Osteoblast (primary cell): ENCODE results near the gene CNKSR3. TPM values are rescaled to one million over a fixed set of nuclear protein-coding genes. Genes with fewer than 3 reads are reported as not detected.

Experiments used
- DNase-seq: peaks from one replicate; pipeline ENCODE4 v3.0.0; 2011; ENCODE audit warnings: low spot score, mixed read lengths; ENCODE audit not compliant: insufficient read length; ENCODE audit errors: missing footprints
- H2AFZ ChIP-seq: 2 replicates; pipeline ENCODE4 v1.6.0; 2011; ENCODE audit warnings: mild to moderate bottlenecking, low read length
- H3K27ac ChIP-seq: 2 replicates; pipeline ENCODE4 v1.5.1; 2011; ENCODE audit warnings: mild to moderate bottlenecking, low read depth, low read length, moderate library complexity
- H3K27me3 ChIP-seq: 2 replicates; pipeline ENCODE4 v1.6.0; 2012; ENCODE audit warnings: mild to moderate bottlenecking, control low read depth, inconsistent platforms, low read length, moderate library complexity; ENCODE audit not compliant: insufficient read depth
- H3K36me3 ChIP-seq: 2 replicates; pipeline ENCODE4 v1.5.1; 2011; ENCODE audit warnings: mild to moderate bottlenecking, low read length, control low read depth, moderate library complexity; ENCODE audit not compliant: insufficient read depth
- H3K4me1 ChIP-seq: 2 replicates; pipeline ENCODE4 v1.5.1; 2011; ENCODE audit warnings: mild to moderate bottlenecking, low read length, control low read depth, moderate library complexity; ENCODE audit not compliant: insufficient read depth
- H3K4me2 ChIP-seq: 2 replicates; pipeline ENCODE4 v1.6.0; 2011; ENCODE audit warnings: mild to moderate bottlenecking, low read length; ENCODE audit not compliant: insufficient read depth
- H3K4me3 ChIP-seq: fragments of 200-600 bp; sonication (generic); 3 replicates; pipeline ENCODE4 v1.5.1; 2012; ENCODE audit warnings: mild to moderate bottlenecking, low read length, inconsistent platforms; ENCODE audit not compliant: insufficient read depth
- H3K79me2 ChIP-seq: 2 replicates; pipeline ENCODE4 v1.6.0; 2012; ENCODE audit warnings: mild to moderate bottlenecking, low read length, control low read depth, inconsistent platforms; ENCODE audit not compliant: insufficient read depth
- H3K9me3 ChIP-seq: 2 replicates; pipeline ENCODE4 v1.5.1; 2011; ENCODE audit warnings: low read depth, low read length, control low read depth
- H4K20me1 ChIP-seq: 2 replicates; pipeline ENCODE4 v1.6.0; 2012; ENCODE audit warnings: mild to moderate bottlenecking, low read length, control low read depth; ENCODE audit not compliant: insufficient read depth
- CTCF ChIP-seq: IDR thresholded peaks from 2 replicates; pipeline ENCODE4 v1.5.1; 2011; ENCODE audit warnings: mild to moderate bottlenecking, low read depth, low read length, moderate library complexity; ENCODE audit errors: extremely low read depth
- total RNA-seq: library from RNA; depleted of rRNA; stranded (reverse); fragments of >200 nt; gene quantifications from 2 replicates; pipeline ENCODE4 v1.2.3, GENCODE V29; 2012

CNKSR3 gene
- total RNA-seq, 1 donor: 5.4 TPM

GRCh38 chr6:154491567-154492470 is 18.7 kb downstream of the CNKSR3 start:
- Histone ChIP-seq H4K20me1 (no peaks in the 10 kb centered on the region), H3K4me1 (peaks cover 33% of the 10 kb centered on the region), H3K27ac (peak overlapping the region; percentile 49), H3K4me3 (peak overlapping the region; percentile 22), H3K27me3 (no peaks in the 10 kb centered on the region), H3K4me2 (peak overlapping the region; percentile 47), H3K9me3 (no peaks in the 10 kb centered on the region), H2AFZ (no peak overlapping the region), H3K79me2 (peaks cover 17% of the 10 kb centered on the region), H3K36me3 (no peaks in the 10 kb centered on the region)
- TF ChIP-seq CTCF: no peak
- DNase-seq: peak; percentile 88

GRCh38 chr6:154489822-154490221 is 20.7 kb downstream of the CNKSR3 start:
- Histone ChIP-seq H3K4me3 (no peak overlapping the region), H3K9me3 (no peaks in the 10 kb centered on the region), H4K20me1 (no peaks in the 10 kb centered on the region), H3K36me3 (no peaks in the 10 kb centered on the region), H3K4me2 (no peak overlapping the region), H3K27me3 (no peaks in the 10 kb centered on the region), H3K4me1 (peaks cover 39% of the 10 kb centered on the region), H3K27ac (no peak overlapping the region), H2AFZ (no peak overlapping the region), H3K79me2 (peaks cover 15% of the 10 kb centered on the region)
- no peak for TF ChIP-seq CTCF
- DNase-seq: no peak

GRCh38 chr6:154488802-154489437 is 21.6 kb downstream of the CNKSR3 start:
- peak overlapping the region; percentile 10 for H3K4me3 ChIP-seq
- peak overlapping the region; percentile 53 for H3K4me2 ChIP-seq
- no peak for TF ChIP-seq CTCF
- no peaks in the 10 kb centered on the region for H4K20me1 ChIP-seq
- H3K36me3 ChIP-seq: no peaks in the 10 kb centered on the region
- peaks cover 14% of the 10 kb centered on the region for H3K79me2 ChIP-seq
- H3K27ac ChIP-seq: peak overlapping the region; percentile 85
- no peaks in the 10 kb centered on the region for H3K9me3 ChIP-seq
- H3K4me1 ChIP-seq: peaks cover 39% of the 10 kb centered on the region
- DNase-seq: peak; percentile 88
- H3K27me3 ChIP-seq: no peaks in the 10 kb centered on the region
- no peak overlapping the region for H2AFZ ChIP-seq

GRCh38 chr6:154488248-154488593 is 22.3 kb downstream of the CNKSR3 start:
- Histone ChIP-seq H3K4me3 (no peak overlapping the region), H2AFZ (no peak overlapping the region)

More at GRCh38 chr6:154488248-154488593, 22.3 kb downstream of the CNKSR3 start:
- H3K79me2 ChIP-seq: peaks cover 17% of the 10 kb centered on the region
- TF ChIP-seq CTCF: no peak
- peak overlapping the region; percentile 85 for H3K27ac ChIP-seq
- no peaks in the 10 kb centered on the region for H3K9me3 ChIP-seq
- no peaks in the 10 kb centered on the region for H3K27me3 ChIP-seq
- no peaks in the 10 kb centered on the region for H3K36me3 ChIP-seq
- H3K4me2 ChIP-seq: peak overlapping the region; percentile 53
- H3K4me1 ChIP-seq: peaks cover 39% of the 10 kb centered on the region
- H4K20me1 ChIP-seq: no peaks in the 10 kb centered on the region
- no peak for DNase-seq
